ENCODE results near the gene LYPD6.

LYPD6 gene

DNA sequence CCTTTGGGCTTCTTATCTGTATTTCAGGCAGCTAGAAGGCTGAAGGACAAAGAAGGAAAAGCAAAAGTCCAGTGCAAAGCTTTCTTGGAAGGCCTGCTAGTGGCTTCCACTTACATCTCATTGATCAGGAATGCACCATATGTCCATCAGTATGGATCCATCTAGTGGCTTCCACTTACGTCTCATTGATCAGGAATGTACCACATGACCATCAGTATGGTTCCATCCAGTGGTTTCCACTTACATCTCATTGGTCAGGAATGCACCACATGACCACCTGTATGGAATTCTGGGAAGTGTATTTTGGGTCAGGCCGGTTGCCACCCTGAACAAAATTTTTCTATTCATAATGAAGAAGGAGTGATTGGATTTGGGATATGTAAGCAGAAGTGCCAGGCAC is 70.6 kb downstream of the LYPD6 start (continued):
- TF ChIP-seq, protein P1, sequence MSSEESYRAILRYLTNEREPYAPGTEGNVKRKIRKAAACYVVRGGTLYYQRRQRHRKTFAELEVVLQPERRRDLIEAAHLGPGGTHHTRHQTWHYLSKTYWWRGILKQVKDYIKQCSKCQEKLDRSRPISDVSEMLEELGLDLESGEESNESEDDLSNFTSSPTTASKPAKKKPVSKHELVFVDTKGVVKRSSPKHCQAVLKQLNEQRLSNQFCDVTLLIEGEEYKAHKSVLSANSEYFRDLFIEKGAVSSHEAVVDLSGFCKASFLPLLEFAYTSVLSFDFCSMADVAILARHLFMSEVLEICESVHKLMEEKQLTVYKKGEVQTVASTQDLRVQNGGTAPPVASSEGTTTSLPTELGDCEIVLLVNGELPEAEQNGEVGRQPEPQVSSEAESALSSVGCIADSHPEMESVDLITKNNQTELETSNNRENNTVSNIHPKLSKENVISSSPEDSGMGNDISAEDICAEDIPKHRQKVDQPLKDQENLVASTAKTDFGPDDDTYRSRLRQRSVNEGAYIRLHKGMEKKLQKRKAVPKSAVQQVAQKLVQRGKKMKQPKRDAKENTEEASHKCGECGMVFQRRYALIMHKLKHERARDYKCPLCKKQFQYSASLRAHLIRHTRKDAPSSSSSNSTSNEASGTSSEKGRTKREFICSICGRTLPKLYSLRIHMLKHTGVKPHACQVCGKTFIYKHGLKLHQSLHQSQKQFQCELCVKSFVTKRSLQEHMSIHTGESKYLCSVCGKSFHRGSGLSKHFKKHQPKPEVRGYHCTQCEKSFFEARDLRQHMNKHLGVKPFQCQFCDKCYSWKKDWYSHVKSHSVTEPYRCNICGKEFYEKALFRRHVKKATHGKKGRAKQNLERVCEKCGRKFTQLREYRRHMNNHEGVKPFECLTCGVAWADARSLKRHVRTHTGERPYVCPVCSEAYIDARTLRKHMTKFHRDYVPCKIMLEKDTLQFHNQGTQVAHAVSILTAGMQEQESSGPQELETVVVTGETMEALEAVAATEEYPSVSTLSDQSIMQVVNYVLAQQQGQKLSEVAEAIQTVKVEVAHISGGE (tag by site-specific recombination; conservative IDR thresholded peaks at IDR 0.05; ENCODE audit: low read depth) = no peak
- TF ChIP-seq ZNF776 (tag by site-specific recombination; IDR thresholded peaks at IDR 0.05; ENCODE audit: borderline replicate concordance) (no peak), SP2 (tag by site-specific recombination; IDR thresholded peaks at IDR 0.05) (no peak), ZNF23 (tag by site-specific recombination; IDR thresholded peaks at IDR 0.05; ENCODE audit: borderline replicate concordance) (no peak), ZNF394 (tag by site-specific recombination; IDR thresholded peaks at IDR 0.05; ENCODE audit: borderline replicate concordance) (no peak), ZNF274 (IDR thresholded peaks at IDR 0.05; ENCODE audit: low read length) (no peak), ZNF274 (tag by site-specific recombination; IDR thresholded peaks at IDR 0.05; ENCODE audit: borderline replicate concordance) (no peak), ZNF560 (tag by site-specific recombination; IDR thresholded peaks at IDR 0.05; ENCODE audit: borderline replicate concordance) (no peak)
- TF ChIP-seq, protein P2, sequence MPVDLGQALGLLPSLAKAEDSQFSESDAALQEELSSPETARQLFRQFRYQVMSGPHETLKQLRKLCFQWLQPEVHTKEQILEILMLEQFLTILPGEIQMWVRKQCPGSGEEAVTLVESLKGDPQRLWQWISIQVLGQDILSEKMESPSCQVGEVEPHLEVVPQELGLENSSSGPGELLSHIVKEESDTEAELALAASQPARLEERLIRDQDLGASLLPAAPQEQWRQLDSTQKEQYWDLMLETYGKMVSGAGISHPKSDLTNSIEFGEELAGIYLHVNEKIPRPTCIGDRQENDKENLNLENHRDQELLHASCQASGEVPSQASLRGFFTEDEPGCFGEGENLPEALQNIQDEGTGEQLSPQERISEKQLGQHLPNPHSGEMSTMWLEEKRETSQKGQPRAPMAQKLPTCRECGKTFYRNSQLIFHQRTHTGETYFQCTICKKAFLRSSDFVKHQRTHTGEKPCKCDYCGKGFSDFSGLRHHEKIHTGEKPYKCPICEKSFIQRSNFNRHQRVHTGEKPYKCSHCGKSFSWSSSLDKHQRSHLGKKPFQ (tag by site-specific recombination; IDR thresholded peaks at IDR 0.05) = no peak
- TF ChIP-seq, protein P3, sequence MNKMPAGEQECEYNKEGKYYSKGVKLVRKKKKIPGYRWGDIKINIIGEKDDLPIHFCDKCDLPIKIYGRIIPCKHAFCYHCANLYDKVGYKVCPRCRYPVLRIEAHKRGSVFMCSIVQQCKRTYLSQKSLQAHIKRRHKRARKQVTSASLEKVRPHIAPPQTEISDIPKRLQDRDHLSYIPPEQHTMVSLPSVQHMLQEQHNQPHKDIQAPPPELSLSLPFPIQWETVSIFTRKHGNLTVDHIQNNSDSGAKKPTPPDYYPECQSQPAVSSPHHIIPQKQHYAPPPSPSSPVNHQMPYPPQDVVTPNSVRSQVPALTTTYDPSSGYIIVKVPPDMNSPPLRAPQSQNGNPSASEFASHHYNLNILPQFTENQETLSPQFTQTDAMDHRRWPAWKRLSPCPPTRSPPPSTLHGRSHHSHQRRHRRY (tag by site-specific recombination; IDR thresholded peaks at IDR 0.05) = no peak
- TF ChIP-seq, protein P4, sequence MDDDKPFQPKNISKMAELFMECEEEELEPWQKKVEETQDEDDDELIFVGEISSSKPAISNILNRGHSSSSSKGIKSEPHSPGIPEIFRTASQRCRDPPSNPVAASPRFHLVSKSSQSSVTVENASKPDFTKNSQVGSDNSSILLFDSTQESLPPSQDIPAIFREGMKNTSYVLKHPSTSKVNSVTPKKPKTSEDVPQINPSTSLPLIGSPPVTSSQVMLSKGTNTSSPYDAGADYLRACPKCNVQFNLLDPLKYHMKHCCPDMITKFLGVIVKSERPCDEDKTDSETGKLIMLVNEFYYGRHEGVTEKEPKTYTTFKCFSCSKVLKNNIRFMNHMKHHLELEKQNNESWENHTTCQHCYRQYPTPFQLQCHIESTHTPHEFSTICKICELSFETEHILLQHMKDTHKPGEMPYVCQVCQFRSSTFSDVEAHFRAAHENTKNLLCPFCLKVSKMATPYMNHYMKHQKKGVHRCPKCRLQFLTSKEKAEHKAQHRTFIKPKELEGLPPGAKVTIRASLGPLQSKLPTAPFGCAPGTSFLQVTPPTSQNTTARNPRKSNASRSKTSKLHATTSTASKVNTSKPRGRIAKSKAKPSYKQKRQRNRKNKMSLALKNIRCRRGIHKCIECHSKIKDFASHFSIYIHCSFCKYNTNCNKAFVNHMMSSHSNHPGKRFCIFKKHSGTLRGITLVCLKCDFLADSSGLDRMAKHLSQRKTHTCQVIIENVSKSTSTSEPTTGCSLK (tag by site-specific recombination; IDR thresholded peaks at IDR 0.05) = no peak

DNA sequence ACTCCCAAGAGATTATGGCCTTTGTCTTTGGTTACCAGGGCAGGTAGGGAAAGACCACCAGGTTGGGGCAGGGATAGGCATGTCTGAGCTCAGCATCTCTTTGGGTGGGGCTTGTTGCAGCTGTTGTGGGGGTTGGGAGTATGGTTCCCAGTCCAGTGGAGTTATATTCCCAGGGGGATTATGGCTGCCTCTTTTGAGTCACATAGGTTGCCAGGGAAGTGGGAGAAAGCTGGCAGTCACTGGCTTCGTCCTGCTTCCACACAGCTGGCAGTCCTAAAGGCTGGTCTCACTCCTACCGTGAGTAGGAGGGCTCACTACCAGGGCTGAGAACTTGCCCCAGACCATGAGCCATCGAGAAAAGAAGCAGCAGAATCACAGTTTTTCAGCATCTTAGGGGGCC is 79.1 kb downstream of the LYPD6 start:
- TF ChIP-seq, protein P5, sequence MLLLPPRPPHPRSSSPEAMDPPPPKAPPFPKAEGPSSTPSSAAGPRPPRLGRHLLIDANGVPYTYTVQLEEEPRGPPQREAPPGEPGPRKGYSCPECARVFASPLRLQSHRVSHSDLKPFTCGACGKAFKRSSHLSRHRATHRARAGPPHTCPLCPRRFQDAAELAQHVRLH (tag by site-specific recombination; IDR thresholded peaks at IDR 0.05) = no peak
- TF ChIP-seq, protein P6, sequence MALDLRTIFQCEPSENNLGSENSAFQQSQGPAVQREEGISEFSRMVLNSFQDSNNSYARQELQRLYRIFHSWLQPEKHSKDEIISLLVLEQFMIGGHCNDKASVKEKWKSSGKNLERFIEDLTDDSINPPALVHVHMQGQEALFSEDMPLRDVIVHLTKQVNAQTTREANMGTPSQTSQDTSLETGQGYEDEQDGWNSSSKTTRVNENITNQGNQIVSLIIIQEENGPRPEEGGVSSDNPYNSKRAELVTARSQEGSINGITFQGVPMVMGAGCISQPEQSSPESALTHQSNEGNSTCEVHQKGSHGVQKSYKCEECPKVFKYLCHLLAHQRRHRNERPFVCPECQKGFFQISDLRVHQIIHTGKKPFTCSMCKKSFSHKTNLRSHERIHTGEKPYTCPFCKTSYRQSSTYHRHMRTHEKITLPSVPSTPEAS (tag by site-specific recombination; IDR thresholded peaks at IDR 0.05) = no peak
- TF ChIP-seq ZNF785 (tag by site-specific recombination; IDR thresholded peaks at IDR 0.05) (no peak), ZNF776 (tag by site-specific recombination; IDR thresholded peaks at IDR 0.05; ENCODE audit: borderline replicate concordance) (no peak), ZNF354C (tag by site-specific recombination; IDR thresholded peaks at IDR 0.05; ENCODE audit: borderline replicate concordance, low read depth) (no peak), REPIN1 (tag by site-specific recombination; IDR thresholded peaks at IDR 0.05; ENCODE audit: low read depth) (no peak), ZNF701 (tag by site-specific recombination; IDR thresholded peaks at IDR 0.05) (no peak), ZNF521 (tag by site-specific recombination; IDR thresholded peaks at IDR 0.05) (no peak), ZNF10 (tag by site-specific recombination; IDR thresholded peaks at IDR 0.05) (no peak), HOXA7 (CRISPR knock-in tag; IDR thresholded peaks at IDR 0.05; ENCODE audit: borderline replicate concordance) (no peak), ZNF248 (tag by site-specific recombination; IDR thresholded peaks at IDR 0.05) (no peak), GLIS1 (tag by site-specific recombination; IDR thresholded peaks at IDR 0.05) (no peak)
- no peaks in the 10 kb centered on the region for H3K36me3 ChIP-seq (ENCODE audit: control insufficient read depth in 2 of 2, insufficient read depth in 1 of 2, low read length in 2 of 2)
- H3K9me3 ChIP-seq (ENCODE audit: control insufficient read depth, insufficient read depth, low read depth, low read length) = no peaks in the 10 kb centered on the region
- no peaks in the 10 kb centered on the region; the same call in 1 of the 2 replicates for H3K4me1 ChIP-seq (ENCODE audit: control insufficient read depth, insufficient read depth, low read length)
- ChIA-PET CTCF (interaction anchor here (0.9 kb wide), 1 partner anchor 392 kb away, joined by 3 read pairs; no protein-coding TSS in a partner anchor), POLR2A (no interaction called here)
- no peak overlapping the region for H3K27ac ChIP-seq (ENCODE audit: extremely low read depth, low read depth, low read length)
- no peak overlapping the region for H3K4me3 ChIP-seq (ENCODE audit: low read depth, low read length)
